Ishikawa (cell line): ENCODE data around the gene ZFYVE21.

Experiments used
- CEBPB ChIP-seq: IDR thresholded peaks from 2 replicates; pipeline ENCODE4 v1.6.1; 2012
- CREB1 ChIP-seq: IDR thresholded peaks from 2 replicates; pipeline ENCODE4 v1.6.1; 2012; ENCODE audit warnings: low read depth
- EGR1 ChIP-seq: IDR thresholded peaks from 2 replicates; pipeline ENCODE4 v1.6.1; 2012
- EP300 ChIP-seq: IDR thresholded peaks from 2 replicates; pipeline ENCODE4 v1.6.1; 2012; ENCODE audit warnings: borderline replicate concordance
- FOXM1 ChIP-seq: IDR thresholded peaks from 2 replicates; pipeline ENCODE4 v1.6.1; 2012; ENCODE audit warnings: low read depth, borderline replicate concordance
- NFIC ChIP-seq: IDR thresholded peaks from 2 replicates; pipeline ENCODE4 v1.6.1; 2012
- RAD21 ChIP-seq: IDR thresholded peaks from 2 replicates; pipeline ENCODE4 v1.6.1; 2012; ENCODE audit warnings: low read depth
- TAF1 ChIP-seq: IDR thresholded peaks from 2 replicates; pipeline ENCODE4 v1.6.1; 2012; ENCODE audit warnings: low read depth, mild to moderate bottlenecking
- TCF12 ChIP-seq: IDR thresholded peaks from 2 replicates; pipeline ENCODE4 v1.6.1; 2012; ENCODE audit warnings: low read depth
- TF ChIP-seq, protein P1 (sequence below): IDR thresholded peaks from 2 replicates; pipeline ENCODE4 v1.6.1; 2012; ENCODE audit warnings: low read depth, mild to moderate bottlenecking
- TF ChIP-seq, protein P2 (sequence below): IDR thresholded peaks from 2 replicates; pipeline ENCODE4 v1.6.1; 2012

DNA sequence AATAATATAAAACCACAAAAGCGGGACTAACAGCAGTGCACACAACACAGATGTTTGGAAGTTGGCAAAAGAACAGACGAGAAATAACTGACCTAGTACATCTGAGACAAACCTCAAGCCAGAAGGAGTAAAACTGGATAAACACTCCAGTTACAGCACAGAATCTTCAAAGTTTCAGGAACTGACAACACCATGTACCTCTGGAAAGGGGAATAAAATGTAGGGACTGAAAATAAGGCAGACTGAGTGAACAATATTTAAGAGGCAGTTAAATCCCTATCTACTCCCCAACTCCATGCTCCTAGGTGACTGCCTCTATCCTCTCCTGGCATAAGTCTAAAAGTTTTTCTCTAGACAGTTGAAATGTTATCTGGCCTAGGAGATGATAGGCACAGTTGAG is 57.9 kb downstream of the ZFYVE21 start:
- TF ChIP-seq CEBPB (no peak), EP300 (no peak), EGR1 (no peak), TAF1 (no peak), FOXM1 (no peak), TCF12 (no peak), RAD21 (no peak), NFIC (no peak), CREB1 (no peak)
- TF ChIP-seq, protein P1, sequence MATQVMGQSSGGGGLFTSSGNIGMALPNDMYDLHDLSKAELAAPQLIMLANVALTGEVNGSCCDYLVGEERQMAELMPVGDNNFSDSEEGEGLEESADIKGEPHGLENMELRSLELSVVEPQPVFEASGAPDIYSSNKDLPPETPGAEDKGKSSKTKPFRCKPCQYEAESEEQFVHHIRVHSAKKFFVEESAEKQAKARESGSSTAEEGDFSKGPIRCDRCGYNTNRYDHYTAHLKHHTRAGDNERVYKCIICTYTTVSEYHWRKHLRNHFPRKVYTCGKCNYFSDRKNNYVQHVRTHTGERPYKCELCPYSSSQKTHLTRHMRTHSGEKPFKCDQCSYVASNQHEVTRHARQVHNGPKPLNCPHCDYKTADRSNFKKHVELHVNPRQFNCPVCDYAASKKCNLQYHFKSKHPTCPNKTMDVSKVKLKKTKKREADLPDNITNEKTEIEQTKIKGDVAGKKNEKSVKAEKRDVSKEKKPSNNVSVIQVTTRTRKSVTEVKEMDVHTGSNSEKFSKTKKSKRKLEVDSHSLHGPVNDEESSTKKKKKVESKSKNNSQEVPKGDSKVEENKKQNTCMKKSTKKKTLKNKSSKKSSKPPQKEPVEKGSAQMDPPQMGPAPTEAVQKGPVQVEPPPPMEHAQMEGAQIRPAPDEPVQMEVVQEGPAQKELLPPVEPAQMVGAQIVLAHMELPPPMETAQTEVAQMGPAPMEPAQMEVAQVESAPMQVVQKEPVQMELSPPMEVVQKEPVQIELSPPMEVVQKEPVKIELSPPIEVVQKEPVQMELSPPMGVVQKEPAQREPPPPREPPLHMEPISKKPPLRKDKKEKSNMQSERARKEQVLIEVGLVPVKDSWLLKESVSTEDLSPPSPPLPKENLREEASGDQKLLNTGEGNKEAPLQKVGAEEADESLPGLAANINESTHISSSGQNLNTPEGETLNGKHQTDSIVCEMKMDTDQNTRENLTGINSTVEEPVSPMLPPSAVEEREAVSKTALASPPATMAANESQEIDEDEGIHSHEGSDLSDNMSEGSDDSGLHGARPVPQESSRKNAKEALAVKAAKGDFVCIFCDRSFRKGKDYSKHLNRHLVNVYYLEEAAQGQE: no peak
- TF ChIP-seq, protein P2, sequence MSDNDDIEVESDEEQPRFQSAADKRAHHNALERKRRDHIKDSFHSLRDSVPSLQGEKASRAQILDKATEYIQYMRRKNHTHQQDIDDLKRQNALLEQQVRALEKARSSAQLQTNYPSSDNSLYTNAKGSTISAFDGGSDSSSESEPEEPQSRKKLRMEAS: no peak
